ENCODE results near the gene ACSS1.

- TF ChIP-seq POLR2A (IDR thresholded peaks at IDR 0.05; ENCODE audit: low read length) (no peak), GATA1 (IDR thresholded peaks at IDR 0.05; ENCODE audit: low read depth, low read length) (no peak)
Measured at GRCh38 chr20:25054995-25055629, 2.8 kb downstream of the ACSS1 start.

All from erythroblast (primary cell).